Measurements from ENCODE around the gene ARID1B. TPM values are rescaled to one million over a fixed set of nuclear protein-coding genes. Genes with fewer than 3 reads are reported as not detected.

Gene ARID1B
- total and polyA plus RNA-seq, 2 of the 4 experiments (the other 2 are of a cell fraction): 14.5 to 20.1 TPM

DNA sequence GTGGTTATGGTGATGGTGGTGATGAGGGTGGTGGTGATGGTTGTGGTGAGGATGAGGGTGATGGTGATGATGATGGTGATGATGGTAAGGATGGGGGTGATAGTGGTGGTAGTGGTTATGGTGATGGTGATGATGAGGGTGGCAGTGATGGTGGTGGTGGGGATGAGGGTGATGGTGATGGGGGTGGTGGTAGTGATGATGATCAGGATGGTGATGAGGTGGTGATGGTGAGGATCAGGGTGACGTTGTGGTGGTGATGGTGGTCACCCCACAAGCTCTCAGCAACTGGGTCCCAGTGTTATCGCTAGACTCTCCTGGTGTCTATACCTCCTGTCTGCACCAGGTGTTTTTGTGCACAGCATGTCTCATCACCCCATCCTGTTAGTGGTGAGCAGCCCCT, 461.2 kb downstream of the ARID1B start:
- POLR2A ChIA-PET (ENCODE audit: unreplicated experiment): no interaction called here
- H2AK9ac ChIP-seq (replicated peaks; ENCODE audit: low read depth, low read length, poor library complexity): peak overlapping the region; percentile 39
- H2BK120ac ChIP-seq (ENCODE audit: low read depth, low read length): no peak overlapping the region
- H3K18ac ChIP-seq (ENCODE audit: low read depth, low read length): no peak overlapping the region
- H3K4me1 ChIP-seq (ENCODE audit: control insufficient read depth, insufficient read depth, low read length): peaks cover 4% of the 10 kb centered on the region
- H3K27me3 ChIP-seq (ENCODE audit: control insufficient read depth, insufficient read depth, low read length): peaks cover 40% of the 10 kb centered on the region
- no peaks in the 10 kb centered on the region for H3K79me1 ChIP-seq (ENCODE audit: low read depth in 1 of 2, low read length in 2 of 2)
- H4K20me1 ChIP-seq (ENCODE audit: insufficient read depth, low read length): no peaks in the 10 kb centered on the region
- H4K8ac ChIP-seq (ENCODE audit: low read depth in 2 of 2, low read length in 2 of 2): no peak overlapping the region
- no peak overlapping the region for H2BK5ac ChIP-seq (ENCODE audit: low read depth, low read length, poor library complexity, severe bottlenecking)
- DNase-seq (no peak), ATAC-seq (ENCODE audit: low read depth) (no peak)
- no peak overlapping the region for H2BK20ac ChIP-seq (ENCODE audit: low read depth, low read length)
- H3K4me2 ChIP-seq (ENCODE audit: low read depth, low read length): no peak overlapping the region
- H2AFZ ChIP-seq (replicated peaks; ENCODE audit: low read length, poor library complexity): no peak overlapping the region
- no peak overlapping the region for H4K5ac ChIP-seq (ENCODE audit: low read depth, low read length)
- no peak overlapping the region for H3K9ac ChIP-seq (ENCODE audit: low read depth, low read length)
- CTCF ChIA-PET: no interaction called here
- no peak overlapping the region for H3K27ac ChIP-seq (ENCODE audit: insufficient read depth, low read length)
- H3K4me3 ChIP-seq (ENCODE audit: insufficient read depth, low read depth, low read length): no peak overlapping the region
- BruUV-seq (replicated peaks): no TSS peak
- no peak overlapping the region for H4K91ac ChIP-seq (ENCODE audit: insufficient read depth, low read depth, low read length)
- H2BK15ac ChIP-seq (ENCODE audit: low read depth, low read length): no peak overlapping the region
- dilution Hi-C loops (cut with HindIII; ENCODE audit: low sequenced_read_pairs, unreplicated experiment): no loop called here
- no peak overlapping the region for H3K4ac ChIP-seq (ENCODE audit: low read depth, low read length)
- H3K56ac ChIP-seq (ENCODE audit: extremely low read depth, insufficient read depth, low read length): no peak overlapping the region
- H3K23ac ChIP-seq (ENCODE audit: low read depth, low read length): no peak overlapping the region
- in situ Hi-C loops (cut with MboI; ENCODE audit: low sequenced_read_pairs): no loop called here
- intact Hi-C loops (cut with micrococcal nuclease): no loop called here
- H2AK5ac ChIP-seq (ENCODE audit: low read depth, low read length): no peak overlapping the region
- no peaks in the 10 kb centered on the region for H3K36me3 ChIP-seq (ENCODE audit: control insufficient read depth, insufficient read depth, low read length)
- H3K9me3 ChIP-seq (ENCODE audit: control insufficient read depth, insufficient read depth, low read length): peaks cover 3% of the 10 kb centered on the region; the same call in 1 of the 2 replicates
- H3K14ac ChIP-seq (replicated peaks; ENCODE audit: low read depth, low read length): no peak overlapping the region
- TF ChIP-seq, protein P1, sequence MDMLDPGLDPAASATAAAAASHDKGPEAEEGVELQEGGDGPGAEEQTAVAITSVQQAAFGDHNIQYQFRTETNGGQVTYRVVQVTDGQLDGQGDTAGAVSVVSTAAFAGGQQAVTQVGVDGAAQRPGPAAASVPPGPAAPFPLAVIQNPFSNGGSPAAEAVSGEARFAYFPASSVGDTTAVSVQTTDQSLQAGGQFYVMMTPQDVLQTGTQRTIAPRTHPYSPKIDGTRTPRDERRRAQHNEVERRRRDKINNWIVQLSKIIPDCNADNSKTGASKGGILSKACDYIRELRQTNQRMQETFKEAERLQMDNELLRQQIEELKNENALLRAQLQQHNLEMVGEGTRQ (IDR thresholded peaks at IDR 0.05; ENCODE audit: low read depth, low read length): no peak
- TF ChIP-seq NFE2L2 (IDR thresholded peaks at IDR 0.05; ENCODE audit: low read depth, low read length): no peak
- TF ChIP-seq POLR2A (IDR thresholded peaks at IDR 0.05; ENCODE audit: low read depth, low read length): no peak
- H3K9me1 ChIP-seq (ENCODE audit: insufficient read depth, low read length): no peaks in the 10 kb centered on the region
- WGBS, 2 experiments (ENCODE audit: extremely low coverage in 2 of 2, insufficient read length in 1 of 2): no CpG with 5 or more reads among the region's 2 CpGs

Data from IMR-90 (cell line).